Measurements from ENCODE around the gene POU2AF1. TPM values are rescaled to one million over a fixed set of nuclear protein-coding genes. Genes with fewer than 3 reads are reported as not detected.
A peak's percentile ranks its signal among the peaks of the same experiment; 100 is the strongest.

POU2AF1 gene
- total and polyA plus RNA-seq, 2 of the 13 experiments (the other 11 are each of a cell fraction or from before 2014, with no cell fraction given): 1.9 to 3.6 TPM

GRCh38 chr11:111336582-111337256 is 42.4 kb downstream of the POU2AF1 start (continued):
- TF ChIP-seq PAX8 (CRISPR knock-in tag; IDR thresholded peaks at IDR 0.05; ENCODE audit: borderline replicate concordance): no peak
- TF ChIP-seq ZNF773 (CRISPR knock-in tag; IDR thresholded peaks at IDR 0.05; ENCODE audit: borderline replicate concordance): no peak
- no peak for TF ChIP-seq ONECUT2 (CRISPR knock-in tag; IDR thresholded peaks at IDR 0.05)
- no peak for TF ChIP-seq TP53 (CRISPR knock-in tag; conservative IDR thresholded peaks at IDR 0.05)
- TF ChIP-seq AKAP8 (CRISPR knock-in tag; IDR thresholded peaks at IDR 0.05): no peak
- TF ChIP-seq SSRP1 (CRISPR knock-in tag; IDR thresholded peaks at IDR 0.05): no peak
- TF ChIP-seq SALL1 (CRISPR knock-in tag; IDR thresholded peaks at IDR 0.05): no peak; the same call in 1 of the 2 replicates
- TF ChIP-seq HNRNPK (IDR thresholded peaks at IDR 0.05; ENCODE audit: low read depth, low read length, poor library complexity, severe bottlenecking): no peak
- no peak for TF ChIP-seq FOXA1 (IDR thresholded peaks at IDR 0.05)
- TF ChIP-seq FOXA1 (CRISPR knock-in tag; IDR thresholded peaks at IDR 0.05): no peak
- TF ChIP-seq ZIK1 (CRISPR knock-in tag; IDR thresholded peaks at IDR 0.05; ENCODE audit: borderline replicate concordance, low read depth): no peak
- no peak for TF ChIP-seq ATF7 (IDR thresholded peaks at IDR 0.05)
- no peak for TF ChIP-seq ATF7 (CRISPR knock-in tag; IDR thresholded peaks at IDR 0.05)
- TF ChIP-seq RELA (CRISPR knock-in tag; IDR thresholded peaks at IDR 0.05): no peak
- TF ChIP-seq ZNF777 (CRISPR knock-in tag; IDR thresholded peaks at IDR 0.05): no peak
- TF ChIP-seq MLLT10 (CRISPR knock-in tag; IDR thresholded peaks at IDR 0.05): no peak
- no peak for TF ChIP-seq GABPA (IDR thresholded peaks at IDR 0.05; ENCODE audit: low read depth, low read length)
- TF ChIP-seq GABPA (CRISPR knock-in tag; IDR thresholded peaks at IDR 0.05; ENCODE audit: low read depth): peak; percentile 41
- no peak for TF ChIP-seq NFKBIZ (CRISPR knock-in tag; IDR thresholded peaks at IDR 0.05)
- TF ChIP-seq, protein P1, sequence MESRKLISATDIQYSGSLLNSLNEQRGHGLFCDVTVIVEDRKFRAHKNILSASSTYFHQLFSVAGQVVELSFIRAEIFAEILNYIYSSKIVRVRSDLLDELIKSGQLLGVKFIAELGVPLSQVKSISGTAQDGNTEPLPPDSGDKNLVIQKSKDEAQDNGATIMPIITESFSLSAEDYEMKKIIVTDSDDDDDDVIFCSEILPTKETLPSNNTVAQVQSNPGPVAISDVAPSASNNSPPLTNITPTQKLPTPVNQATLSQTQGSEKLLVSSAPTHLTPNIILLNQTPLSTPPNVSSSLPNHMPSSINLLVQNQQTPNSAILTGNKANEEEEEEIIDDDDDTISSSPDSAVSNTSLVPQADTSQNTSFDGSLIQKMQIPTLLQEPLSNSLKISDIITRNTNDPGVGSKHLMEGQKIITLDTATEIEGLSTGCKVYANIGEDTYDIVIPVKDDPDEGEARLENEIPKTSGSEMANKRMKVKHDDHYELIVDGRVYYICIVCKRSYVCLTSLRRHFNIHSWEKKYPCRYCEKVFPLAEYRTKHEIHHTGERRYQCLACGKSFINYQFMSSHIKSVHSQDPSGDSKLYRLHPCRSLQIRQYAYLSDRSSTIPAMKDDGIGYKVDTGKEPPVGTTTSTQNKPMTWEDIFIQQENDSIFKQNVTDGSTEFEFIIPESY (CRISPR knock-in tag; IDR thresholded peaks at IDR 0.05): no peak
- no peak for TF ChIP-seq ZNF790 (CRISPR knock-in tag; IDR thresholded peaks at IDR 0.05; ENCODE audit: borderline replicate concordance)
- TF ChIP-seq EEA1 (CRISPR knock-in tag; IDR thresholded peaks at IDR 0.05; ENCODE audit: borderline replicate concordance): no peak
- TF ChIP-seq GMEB2 (CRISPR knock-in tag; IDR thresholded peaks at IDR 0.05; ENCODE audit: low read depth): no peak
- no peak for TF ChIP-seq SALL2 (CRISPR knock-in tag; IDR thresholded peaks at IDR 0.05)
- no peak for TF ChIP-seq ZNF510 (CRISPR knock-in tag; IDR thresholded peaks at IDR 0.05; ENCODE audit: low read depth)
- TF ChIP-seq ZNF124 (CRISPR knock-in tag; IDR thresholded peaks at IDR 0.05): no peak
- TF ChIP-seq, protein P2, sequence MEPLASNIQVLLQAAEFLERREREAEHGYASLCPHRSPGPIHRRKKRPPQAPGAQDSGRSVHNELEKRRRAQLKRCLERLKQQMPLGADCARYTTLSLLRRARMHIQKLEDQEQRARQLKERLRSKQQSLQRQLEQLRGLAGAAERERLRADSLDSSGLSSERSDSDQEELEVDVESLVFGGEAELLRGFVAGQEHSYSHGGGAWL (CRISPR knock-in tag; IDR thresholded peaks at IDR 0.05): no peak
- TF ChIP-seq ZNF30 (CRISPR knock-in tag; IDR thresholded peaks at IDR 0.05): no peak
- no peak for TF ChIP-seq U2AF1 (optimal IDR thresholded peaks at IDR 0.05; ENCODE audit: low read depth, low read length)
- TF ChIP-seq RARG (CRISPR knock-in tag; IDR thresholded peaks at IDR 0.05; ENCODE audit: low read depth): no peak
- TF ChIP-seq ZNF543 (CRISPR knock-in tag; IDR thresholded peaks at IDR 0.05): no peak
- TF ChIP-seq ZBTB38 (CRISPR knock-in tag; IDR thresholded peaks at IDR 0.05): no peak
